Limb (tissue), 2 donors: ENCODE measurements around the gene CCDC167.
"Not testable (repeated sequence)": the region's sequence is repeated elsewhere in the genome, so short reads cannot be mapped to it uniquely, and the experiment has no call there.

Experiments used
- DNase-seq, 2 donors: peaks; one replicate each; pipeline ENCODE4 v3.0.0-alpha.2; 2016; ENCODE audit errors: extremely low spot score in 2 of 2

The CCDC167 gene

DNA sequence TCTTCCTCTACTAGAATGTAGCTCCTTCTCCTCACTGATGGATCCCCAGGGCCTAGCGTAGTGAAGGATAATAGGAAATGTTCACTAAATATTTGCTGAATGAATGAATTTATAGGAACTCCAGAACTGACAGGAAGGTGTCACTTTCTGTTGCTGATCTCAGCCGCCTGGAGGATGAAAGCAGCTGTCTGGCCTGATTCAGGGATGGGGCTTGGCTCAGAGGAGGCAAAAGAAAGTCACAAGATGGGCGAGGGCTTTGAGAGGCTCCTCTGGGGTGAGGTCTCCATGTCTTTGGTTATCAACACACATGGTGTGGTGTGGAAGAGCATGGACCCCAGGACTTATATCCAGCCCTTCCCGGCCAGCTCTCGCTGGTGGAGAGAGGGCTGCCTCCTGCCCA is 11.5 kb upstream of the CCDC167 start:
- no peak for DNase-seq

DNA sequence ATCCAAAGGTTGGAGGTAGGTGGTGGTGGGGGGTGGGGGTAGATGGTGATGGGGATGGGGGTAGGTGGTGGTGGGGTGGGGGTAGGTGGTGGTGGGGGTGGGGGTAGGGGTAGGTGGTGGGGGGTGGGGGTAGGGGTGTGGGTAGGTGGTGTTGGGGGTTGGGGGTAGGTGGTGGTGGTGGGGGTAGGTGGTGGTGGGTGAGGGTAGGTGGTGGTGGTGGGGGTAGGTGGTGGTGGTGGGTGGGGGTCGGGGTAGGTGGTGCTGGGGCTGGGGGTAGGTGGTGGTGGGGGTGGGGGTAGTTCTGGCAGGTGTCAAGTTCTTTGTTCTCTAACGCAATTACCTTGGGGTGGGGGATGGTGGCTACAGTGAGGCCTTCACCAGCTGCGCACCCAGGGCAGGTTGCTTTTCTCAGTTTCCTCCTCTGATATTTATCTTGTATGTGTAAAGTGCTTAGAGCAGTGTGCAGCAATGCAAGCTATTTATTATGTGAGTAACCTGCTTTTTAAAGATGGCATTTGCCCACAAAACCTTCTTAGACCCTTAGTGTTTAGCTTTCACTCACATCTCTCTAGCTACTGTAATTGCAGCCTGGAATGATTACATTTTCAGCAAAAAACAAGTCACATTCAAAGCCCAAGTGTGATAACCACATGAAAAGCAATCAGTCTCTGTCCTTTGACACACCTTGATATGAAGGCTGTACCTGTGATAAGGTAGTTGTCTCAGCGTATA is 8.2 kb upstream of the CCDC167 start:
- no peak for DNase-seq

- no peak for DNase-seq
These were observed 7.4 kb upstream of the CCDC167 start for GRCh38 chr6:37507077-37507476.

- DNase-seq: no peak
These were observed 6.8 kb upstream of the CCDC167 start for GRCh38 chr6:37506479-37506878.

GRCh38 chr6:37504024-37504423 is 4.3 kb upstream of the CCDC167 start:
- no peak for DNase-seq

- DNase-seq: no peak
These were observed 3.7 kb upstream of the CCDC167 start for GRCh38 chr6:37503309-37503965.

GRCh38 chr6:37502703-37503291 is 3.1 kb upstream of the CCDC167 start:
- DNase-seq: no peak

DNA sequence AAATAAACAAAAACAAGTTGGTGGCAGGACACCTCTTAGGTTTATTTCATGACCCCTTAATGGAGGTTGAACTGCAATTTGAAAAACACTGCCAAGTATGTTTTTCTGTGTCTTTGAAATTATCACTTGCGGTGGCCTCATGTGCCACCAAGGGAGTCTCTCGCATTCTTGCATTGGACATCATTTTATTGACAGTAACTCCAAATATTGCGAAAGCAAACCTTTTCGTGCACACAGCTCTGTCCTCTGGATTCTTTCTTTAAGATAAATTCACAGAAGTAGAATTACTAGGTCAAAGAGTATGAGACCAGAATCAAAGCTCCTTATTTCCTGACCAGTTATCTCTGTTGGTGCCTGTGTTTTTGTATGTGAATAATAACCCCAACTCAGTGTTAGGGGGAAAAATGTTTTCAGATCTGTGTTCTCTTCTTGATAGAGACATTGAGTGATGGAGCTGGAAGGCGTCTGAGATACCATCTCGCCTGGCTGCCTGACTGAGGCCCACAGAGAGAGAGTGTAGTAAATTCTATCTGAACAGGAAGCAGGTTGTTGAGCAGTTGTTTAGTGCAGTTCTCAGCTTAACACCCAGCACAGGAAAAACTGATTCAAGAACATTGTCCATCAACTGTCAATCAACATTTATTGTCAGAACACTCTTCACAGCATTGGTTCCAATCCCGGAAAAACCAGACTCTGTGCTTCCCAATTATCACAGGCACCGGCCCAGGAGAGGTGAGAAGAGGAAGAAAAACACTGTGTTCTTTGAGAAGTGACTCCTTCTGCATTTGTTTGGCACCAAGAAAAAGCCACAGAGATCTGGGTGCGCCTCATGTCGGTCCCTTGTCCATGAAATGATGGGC is 2.2 kb upstream of the CCDC167 start:
- no peak for DNase-seq

DNA sequence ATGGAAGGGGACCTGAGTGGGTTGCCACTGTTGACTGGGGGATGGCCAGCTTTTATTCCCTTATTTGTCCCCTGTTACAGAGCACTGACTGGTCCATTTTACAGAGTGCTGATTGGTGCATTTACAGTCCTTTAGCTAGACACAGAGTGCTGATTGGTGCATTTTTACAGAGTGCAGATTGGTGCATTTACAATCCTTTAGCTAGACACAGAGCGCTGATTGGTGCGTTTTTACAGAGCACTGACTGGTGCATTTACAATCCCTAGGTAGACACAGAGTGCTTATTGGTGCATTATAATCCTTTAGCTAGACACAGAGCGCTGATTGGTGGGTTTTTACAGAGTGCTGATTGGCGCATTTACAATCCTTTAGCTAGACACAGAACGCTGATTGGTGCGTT is 1.2 kb upstream of the CCDC167 start:
- not testable (repeated sequence) for DNase-seq

DNA sequence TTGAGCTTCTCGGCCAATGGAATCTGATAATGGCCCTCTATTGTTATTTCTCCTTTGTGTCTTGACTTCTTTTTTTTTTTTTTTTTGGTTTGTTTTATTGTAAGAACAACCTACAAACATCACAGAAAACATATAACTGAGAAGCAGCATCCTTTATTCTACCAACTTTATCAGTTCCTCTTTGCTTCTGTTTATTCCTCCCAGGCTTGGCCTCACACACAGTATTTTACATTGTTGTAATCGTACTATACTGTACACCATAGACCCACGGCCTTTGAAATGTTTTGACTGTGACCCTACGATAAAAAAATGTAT is 558 bp upstream of the CCDC167 start:
- no peak for DNase-seq

GRCh38 chr6:37496951-37497885 is 2.5 kb downstream of the CCDC167 start:
- DNase-seq: no peak

GRCh38 chr6:37495244-37495934 is 4.3 kb downstream of the CCDC167 start:
- DNase-seq: no peak

DNA sequence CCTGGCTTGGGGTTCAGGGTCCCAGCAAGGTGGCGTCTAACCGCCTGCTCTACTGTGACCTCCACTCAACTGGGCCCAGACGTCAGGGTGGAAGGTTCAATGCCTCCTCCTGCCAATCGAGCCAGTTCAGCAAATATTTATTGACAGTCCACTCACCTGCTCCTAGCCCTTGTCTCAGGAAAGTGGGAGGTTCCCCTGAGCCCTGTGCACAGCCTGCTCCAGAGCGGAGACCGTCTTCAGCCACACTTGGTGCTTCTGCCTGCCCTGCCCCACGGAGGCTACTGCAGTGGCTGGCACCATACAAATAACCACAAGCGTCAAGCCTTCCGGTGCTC is 6.1 kb downstream of the CCDC167 start:
- DNase-seq: no peak

DNA sequence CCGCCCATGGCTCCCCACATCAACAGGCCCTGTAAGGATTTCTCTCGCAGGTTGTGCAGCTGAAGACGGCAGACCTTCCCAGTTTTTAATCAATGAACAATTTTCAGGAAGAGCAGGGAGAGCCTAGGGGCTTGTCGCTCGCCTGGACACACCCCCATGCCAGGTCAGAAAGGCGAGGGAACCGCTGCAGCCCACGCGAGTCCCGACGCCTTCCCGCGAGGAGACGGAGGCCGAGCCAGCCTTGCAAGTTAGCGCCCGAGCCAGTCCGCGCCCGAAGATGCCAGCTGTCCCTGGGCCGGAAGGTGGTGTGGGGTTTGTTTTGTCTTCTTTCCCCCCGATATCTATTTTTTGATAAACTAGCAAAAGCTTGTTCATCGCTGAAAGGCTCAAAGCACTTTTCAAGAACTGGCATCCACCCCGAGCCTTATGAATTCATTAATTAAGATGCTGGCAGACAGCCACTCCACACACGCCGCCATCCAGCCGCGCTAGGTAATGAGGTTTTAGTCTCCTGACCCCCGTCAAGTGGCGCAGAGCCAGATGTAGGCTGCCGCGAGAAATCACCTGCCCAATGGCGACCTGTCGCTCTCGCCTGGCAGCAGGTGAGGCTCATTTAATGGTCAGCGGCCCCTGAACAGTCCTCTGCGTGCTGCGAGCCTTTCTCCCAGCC is 6.6 kb downstream of the CCDC167 start:
- peak in 1 of 2 donors; percentile 58 for DNase-seq

DNA sequence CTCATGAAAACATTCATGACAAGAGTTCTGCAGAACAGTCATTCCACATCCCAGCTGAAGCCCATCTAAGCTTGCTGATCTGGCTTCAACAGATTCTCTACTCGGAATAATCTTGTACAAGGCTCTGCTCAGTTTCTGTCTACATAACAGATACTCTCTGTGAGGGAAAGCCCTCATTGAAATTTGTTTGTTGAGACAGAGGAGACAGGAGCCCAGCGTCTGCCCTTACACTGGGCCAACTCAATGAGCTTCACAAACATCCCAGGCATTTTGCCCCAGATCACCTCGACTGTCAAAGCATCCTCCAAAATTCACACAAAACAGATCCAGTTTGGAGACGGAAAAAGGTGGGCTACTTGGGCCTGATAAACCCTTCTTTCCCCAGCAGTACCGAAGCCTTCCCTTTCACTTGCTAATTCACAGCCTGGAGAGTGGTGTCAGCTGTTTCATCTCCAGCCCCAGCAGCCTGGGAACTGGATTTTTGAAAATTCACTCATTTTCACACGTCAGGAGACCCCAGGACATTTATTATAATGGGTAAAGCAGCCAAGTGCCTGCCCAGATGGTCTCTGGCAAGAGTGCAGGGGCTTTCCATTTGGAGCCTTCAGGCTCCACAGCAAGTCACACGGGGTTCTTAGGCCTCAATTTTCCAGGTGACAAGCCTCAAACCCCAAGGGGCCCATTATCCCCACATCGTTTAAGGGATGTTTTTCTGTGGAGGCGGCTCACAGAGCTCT is 7.3 kb downstream of the CCDC167 start:
- peak in 1 of 2 donors; percentile 38 for DNase-seq

- DNase-seq: no peak
These were observed 7.9 kb downstream of the CCDC167 start for GRCh38 chr6:37491830-37492208.

DNA sequence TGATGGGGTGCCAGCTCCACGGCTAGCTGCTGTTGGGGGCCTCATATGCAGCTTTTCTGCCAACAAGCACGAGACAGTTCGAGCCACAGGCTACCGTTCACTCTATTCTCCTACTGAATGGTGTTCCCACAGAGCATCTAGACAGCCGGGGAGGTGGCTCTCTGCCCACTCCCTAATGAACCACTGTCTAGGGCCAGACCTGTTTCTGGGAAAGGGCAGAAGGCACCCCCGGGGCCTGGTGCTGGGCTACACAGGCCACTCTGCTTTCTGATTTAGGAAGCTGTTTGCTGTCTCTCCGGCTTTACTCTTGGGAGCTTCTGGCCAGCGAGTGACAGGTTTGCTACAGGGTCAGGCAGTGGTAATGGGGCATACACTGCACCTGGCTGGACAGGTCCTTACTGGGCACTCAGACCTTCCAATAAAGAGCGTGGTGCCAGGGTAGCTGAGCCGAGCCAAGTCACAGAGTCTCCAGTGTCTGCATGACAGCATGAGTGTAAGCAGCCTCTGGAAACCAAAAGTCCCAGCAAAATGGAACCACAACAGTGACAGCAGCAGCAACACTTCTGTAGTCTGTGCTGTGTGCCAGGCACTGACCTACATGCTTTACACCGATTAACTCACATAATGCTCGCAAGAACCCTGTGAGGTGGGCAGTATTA is 8.4 kb downstream of the CCDC167 start:
- peak in 1 of 2 donors; percentile 45 for DNase-seq

DNA sequence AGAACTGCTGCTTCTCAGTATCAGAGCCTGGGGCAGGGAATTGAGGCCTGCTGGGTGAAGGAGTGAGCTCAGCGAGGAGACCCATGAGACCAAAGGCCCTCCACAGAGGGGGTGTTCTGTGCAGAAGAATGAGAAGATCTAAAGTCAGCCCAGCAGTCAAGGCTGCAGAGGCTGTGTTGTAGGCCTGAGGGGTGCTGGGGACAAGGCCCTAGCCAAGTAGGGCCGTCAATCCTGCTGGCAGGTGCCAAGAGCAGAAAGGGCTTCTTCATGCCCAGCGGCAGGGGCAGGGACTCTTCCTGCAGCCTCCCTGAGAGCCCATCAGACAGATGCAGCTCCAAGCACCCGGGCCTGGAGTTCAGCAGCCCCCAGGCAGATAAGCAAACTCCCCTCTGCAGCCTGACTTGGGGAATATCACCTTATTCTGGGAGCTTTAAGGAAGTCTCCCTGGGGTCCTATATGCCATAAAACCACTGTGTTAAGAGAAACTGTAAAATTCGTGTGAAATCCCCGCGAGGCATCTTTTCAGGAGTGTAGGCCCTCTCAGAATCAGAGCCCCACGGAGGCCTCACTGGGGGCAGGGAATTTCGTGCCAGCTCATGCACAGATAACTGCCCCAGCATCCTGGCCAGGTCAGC is 9.0 kb downstream of the CCDC167 start:
- DNase-seq: peak in 1 of 2 donors; percentile 29
